Occipital lobe (tissue), 2 donors: Measurements from ENCODE around the gene BCKDHA. TPM values are rescaled to one million over a fixed set of nuclear protein-coding genes. Genes with fewer than 3 reads are reported as not detected.
"Not testable (repeated sequence)": the region's sequence is repeated elsewhere in the genome, so short reads cannot be mapped to it uniquely, and the experiment has no call there.

Experiments used
- DNase-seq: peaks from one replicate; lab custom pipeline; 2025; lab: John Stamatoyannopoulos, UW
- total RNA-seq: library from RNA; depleted of rRNA; stranded (reverse); fragments of >200 nt; gene quantifications from one replicate; pipeline ENCODE4 v1.2.3, GENCODE V29; 2014

The BCKDHA gene
- total RNA-seq, 1 donor from 2014 or later, result 24.5 TPM

GRCh38 chr19:41366089-41366488, 31.5 kb upstream of the BCKDHA start:
- DNase-seq, result no peak

- DNase-seq, result no peak
Observed at GRCh38 chr19:41367848-41368301, 29.7 kb upstream of the BCKDHA start.

- no peak for DNase-seq
Observed at GRCh38 chr19:41369769-41370168, 27.8 kb upstream of the BCKDHA start.

DNA sequence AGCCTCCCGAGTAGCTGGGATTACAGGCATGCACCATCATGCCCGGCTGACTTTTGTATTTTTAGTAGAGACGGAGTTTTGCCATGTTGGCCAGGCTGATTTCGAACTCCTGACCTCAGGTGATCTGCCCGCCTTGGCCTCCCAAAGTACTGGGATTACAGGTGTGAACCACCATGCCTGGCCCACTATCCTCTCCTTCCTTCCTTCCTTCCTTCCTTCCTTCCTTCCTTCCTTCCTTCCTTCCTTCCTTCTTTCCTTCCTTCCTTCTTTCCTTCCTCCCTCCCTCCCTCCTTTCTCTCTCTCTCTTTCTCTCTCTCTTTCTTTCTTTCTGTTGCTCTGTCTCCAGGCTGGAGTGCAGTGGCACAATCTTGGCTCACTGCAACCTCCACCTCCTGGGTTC, 26.5 kb upstream of the BCKDHA start:
- not testable (repeated sequence) for DNase-seq

- no peak for DNase-seq
Observed at GRCh38 chr19:41371541-41371940, 26.1 kb upstream of the BCKDHA start.

DNA sequence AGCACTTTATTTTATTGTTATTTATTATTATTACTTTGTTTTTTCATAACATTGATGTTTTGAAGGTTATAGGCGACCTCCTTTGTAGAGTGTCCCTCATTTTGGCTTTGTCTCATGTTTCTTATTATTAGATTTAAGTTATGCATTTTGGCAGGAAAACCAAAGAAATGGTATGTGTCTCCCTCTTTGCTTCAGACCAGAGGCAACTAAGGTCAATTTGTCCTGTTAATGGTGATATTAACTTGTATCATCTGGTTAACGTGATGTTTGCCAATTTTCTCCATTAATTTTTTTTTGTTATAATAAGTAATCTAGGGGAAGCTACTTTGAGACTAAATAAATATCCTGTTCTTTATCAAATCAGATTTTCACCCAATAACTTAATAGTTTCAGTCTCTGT, 25.1 kb upstream of the BCKDHA start:
- no peak for DNase-seq

DNA sequence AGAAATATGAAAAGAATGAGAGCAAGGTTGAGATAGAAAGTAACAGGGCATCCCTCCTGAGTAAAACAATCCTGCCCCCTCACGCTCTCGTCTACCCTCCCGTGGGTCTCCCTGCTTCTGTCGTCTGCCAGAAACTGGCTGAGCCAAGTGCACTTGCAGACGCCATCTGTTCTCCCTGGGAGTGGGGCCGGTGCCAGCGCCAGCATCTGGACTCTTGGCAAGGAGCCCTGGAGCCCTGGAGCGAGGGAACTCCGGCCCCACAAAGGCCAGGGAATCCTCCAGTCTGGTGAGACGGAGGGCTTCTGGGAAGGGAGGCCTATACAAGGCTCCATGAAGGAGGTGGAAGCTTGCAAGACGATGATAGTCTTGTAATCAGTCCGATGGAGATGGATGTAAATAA, 23.6 kb upstream of the BCKDHA start:
- peak; percentile 68 for DNase-seq

- no peak for DNase-seq
Observed at GRCh38 chr19:41376241-41376997, 21.2 kb upstream of the BCKDHA start, which contains the start of gene TMEM91. Gene TMEM91 (plus strand): TSS chr19:41376533. CDS start chr19:41378310, 1,777 bp downstream.

DNA sequence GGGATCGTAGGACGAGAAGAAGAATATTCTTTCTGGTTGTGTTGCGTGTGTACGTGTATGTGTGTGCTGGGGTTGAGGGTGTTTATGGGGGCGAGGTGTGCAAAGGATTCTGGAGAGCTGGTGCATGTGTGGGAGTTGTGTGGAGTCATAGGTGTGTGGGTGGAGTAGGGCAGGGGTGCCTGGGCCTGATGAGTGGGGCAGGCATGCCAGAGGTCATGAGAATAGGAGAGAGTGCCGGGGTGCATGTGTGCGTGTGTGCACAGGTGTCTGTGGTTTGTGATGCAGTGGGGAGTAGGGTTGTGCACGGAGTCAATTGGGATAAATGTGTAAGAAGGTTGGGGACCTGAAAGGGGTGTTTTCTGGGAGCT, 20.6 kb upstream of the BCKDHA start:
- DNase-seq, result no peak

- no peak for DNase-seq
Observed at GRCh38 chr19:41377977-41378709, 19.5 kb upstream of the BCKDHA start.

DNA sequence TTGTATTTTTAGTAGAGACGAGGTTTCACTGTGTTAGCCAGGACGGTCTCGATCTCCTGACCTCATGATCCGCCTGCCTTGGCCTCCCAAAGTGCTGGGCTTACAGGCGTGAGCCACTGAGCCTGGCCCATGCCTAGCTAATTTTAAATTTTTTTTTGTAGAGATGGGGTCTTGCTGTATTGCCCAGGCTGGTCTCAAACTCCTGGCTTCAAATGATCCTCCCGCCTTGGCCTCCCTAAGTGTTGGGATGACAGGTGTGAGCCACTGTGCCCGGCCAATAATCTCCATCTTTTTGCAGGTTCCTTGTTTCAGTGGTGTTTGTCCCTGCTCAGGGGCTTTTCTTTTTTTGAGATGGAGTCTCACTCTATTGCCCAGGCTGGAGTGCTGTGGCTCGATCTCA, 16.1 kb upstream of the BCKDHA start:
- not testable (repeated sequence) for DNase-seq

GRCh38 chr19:41384351-41384750, 13.3 kb upstream of the BCKDHA start:
- DNase-seq, result no peak

DNA sequence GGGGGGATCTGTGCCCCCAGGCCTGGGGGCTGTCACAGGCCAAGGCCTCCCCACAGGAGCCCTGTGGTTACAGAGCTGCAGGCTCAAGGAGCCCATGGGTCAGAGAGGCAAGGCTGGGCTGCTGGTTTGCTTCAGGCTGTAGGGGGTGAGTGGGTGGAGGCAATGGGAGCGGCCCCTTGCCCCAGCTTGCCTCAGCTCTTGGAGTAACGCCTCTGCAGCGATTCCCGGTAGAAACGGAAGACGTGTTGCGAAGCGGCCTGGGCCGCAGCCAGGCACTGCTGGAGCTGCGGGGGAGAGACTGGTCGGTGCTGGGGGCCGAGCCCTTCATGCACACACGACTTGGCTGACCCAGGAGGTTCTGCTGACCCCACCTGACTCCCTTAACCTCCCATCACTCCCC, 11.2 kb upstream of the BCKDHA start:
- DNase-seq, result no peak

DNA sequence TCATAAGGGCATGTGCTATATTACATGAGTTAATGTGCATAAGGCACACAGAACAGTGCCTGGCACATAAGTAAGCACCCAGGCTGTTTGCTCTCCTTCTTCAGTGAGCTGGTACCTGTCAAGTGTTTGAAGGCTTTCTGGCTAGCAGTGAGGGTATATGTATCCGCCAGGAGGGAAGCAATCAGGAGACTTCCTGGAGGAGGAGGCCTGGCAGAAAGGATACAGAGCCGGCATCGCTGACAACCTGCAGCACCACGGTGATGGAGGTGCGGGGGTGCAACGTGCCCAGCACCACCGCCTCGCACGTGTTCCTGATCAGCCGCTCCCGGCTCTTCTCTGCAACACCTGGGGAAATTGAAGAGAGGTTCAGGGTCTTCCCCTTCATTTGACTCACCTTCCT, 6.0 kb upstream of the BCKDHA start:
- no peak for DNase-seq

GRCh38 chr19:41392775-41393174, 4.8 kb upstream of the BCKDHA start:
- DNase-seq, result no peak

- DNase-seq, result no peak
Observed at GRCh38 chr19:41395355-41395754, 2.3 kb upstream of the BCKDHA start.

GRCh38 chr19:41398050-41398418, 416 bp downstream of the BCKDHA start:
- no peak for DNase-seq

GRCh38 chr19:41398598-41398997, 980 bp downstream of the BCKDHA start:
- no peak for DNase-seq

GRCh38 chr19:41399091-41399490, 1.5 kb downstream of the BCKDHA start:
- no peak for DNase-seq

DNA sequence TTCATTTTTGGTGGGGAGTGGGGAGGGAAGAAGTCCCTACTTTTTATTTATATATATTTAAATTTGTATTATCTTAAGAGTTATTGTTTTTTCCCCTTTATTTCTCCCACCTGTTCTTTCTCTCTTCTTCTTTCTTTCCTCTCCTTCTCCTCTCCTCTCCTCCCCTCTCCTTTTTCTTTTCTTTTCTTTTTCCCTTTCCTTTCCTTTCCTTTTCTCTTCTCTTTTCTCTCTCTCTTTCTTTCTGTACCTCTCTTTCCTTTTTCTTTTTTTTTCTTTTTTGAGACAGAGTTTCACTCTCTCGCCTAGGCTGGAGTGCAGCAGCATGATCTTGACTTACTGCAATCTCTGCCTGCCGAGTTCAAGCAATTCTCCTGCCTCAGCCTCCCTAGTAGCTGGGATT, 1.9 kb downstream of the BCKDHA start:
- DNase-seq, result no peak

GRCh38 chr19:41401483-41401882, 3.9 kb downstream of the BCKDHA start:
- DNase-seq, result no peak

- DNase-seq, result no peak
Observed at GRCh38 chr19:41402010-41402409, 4.4 kb downstream of the BCKDHA start.
